ENCODE data around the gene RGS3.

RGS3 gene

DNA sequence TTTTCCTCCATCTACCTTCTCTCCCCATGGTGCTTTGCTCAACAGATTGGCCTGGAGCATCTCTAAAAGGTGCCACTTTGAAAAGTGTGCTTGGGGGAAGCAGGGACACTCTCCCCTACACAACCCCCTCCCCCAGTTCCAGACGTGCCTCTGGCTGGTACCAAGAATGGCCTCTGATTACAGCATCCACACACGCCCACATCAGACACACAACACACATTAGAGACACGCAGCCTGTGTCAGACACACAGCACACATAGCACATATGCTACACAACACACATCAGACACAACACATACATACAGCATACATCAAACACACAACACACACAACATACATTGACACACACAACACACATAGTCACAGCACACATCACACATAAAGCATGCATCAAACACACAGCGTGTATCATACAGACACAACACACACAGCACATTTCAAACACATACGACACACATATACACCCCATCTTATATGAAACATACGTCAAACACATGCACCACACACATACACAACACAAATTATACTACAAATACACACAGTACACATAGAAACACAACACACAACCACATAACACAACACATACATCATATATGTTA is 150.4 kb downstream of the RGS3 start:
- no peaks in the 10 kb centered on the region for H3K36me3 Mint-ChIP-seq
- peaks cover 32% of the 10 kb centered on the region for H3K4me1 Mint-ChIP-seq
- no peaks in the 10 kb centered on the region for H3K9me3 Mint-ChIP-seq
- H3K27ac Mint-ChIP-seq, result no peak overlapping the region
- ATAC-seq (no peak), DNase-seq (ENCODE audit: low spot score in 2 of 2) (no peak)
- H3K4me3 Mint-ChIP-seq, result no peak overlapping the region

DNA sequence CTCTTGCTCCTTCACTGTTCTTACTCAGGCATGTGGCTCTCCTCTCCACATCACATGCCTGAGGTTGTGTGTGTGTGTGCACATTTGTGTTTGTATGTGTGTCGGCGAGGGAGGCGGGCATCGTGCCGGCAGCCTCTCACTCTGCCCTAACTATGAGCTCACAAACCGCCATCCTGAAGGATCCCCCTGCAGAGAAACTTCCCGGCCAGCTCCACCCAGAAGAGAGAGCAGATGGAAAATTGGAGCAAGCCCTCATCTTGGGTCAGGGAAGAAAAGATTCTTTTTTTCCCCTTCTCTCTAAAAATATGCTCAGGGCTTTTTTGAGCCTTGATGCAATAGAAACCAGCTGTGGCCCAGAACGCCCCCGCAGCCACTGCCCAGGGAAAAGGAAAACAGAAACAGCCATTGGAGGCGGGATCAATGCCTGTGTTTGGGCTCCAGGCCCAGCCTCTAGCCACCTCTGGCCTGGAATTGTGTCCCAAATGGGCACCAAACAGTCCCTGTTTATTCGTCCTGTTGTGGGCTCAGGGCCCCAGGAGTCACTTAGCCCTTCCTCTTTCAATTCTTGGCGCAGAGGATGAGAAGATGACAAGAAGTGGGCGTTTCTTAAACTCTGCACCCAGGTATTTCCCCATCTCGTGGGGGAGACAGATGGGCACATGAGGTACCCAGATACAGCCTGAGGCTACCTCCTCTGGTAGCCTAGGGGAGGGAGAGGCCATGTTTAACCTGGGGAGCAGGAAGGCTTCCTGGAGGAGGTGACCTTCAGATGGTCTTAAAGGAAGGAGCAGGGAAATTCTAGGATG is 151.5 kb downstream of the RGS3 start:
- H3K36me3 Mint-ChIP-seq, result no peaks in the 10 kb centered on the region
- H3K4me1 Mint-ChIP-seq, result peaks cover 43% of the 10 kb centered on the region
- peak; percentile 36 for ATAC-seq
- H3K9me3 Mint-ChIP-seq, result no peaks in the 10 kb centered on the region
- H3K27ac Mint-ChIP-seq, result peak overlapping the region; percentile 83
- DNase-seq (ENCODE audit: low spot score in 2 of 2), result no peak
- peak overlapping the region; percentile 35 for H3K4me3 Mint-ChIP-seq

DNA sequence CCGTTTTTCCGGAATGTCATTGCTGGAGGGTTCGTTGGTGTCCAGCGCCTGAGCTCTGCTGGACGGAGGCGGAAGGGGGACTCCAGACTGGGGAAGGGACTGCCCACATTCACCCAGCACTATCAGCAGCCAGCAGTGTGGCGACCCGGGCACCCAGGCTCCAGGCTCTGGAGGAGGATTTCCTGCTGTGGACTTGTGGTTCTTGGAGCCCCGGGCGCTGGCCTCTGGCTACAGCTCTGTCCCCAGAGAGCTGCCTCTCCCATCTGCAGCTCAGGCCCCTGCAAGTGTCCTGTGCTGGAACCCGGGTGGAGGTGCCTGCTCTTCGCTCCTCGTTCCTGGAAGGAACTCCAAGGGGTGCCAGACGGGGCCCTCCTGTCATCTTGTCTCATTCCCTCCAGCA is 152.6 kb downstream of the RGS3 start:
- no peak for ATAC-seq
- H3K4me1 Mint-ChIP-seq, result peaks cover 54% of the 10 kb centered on the region

DNA sequence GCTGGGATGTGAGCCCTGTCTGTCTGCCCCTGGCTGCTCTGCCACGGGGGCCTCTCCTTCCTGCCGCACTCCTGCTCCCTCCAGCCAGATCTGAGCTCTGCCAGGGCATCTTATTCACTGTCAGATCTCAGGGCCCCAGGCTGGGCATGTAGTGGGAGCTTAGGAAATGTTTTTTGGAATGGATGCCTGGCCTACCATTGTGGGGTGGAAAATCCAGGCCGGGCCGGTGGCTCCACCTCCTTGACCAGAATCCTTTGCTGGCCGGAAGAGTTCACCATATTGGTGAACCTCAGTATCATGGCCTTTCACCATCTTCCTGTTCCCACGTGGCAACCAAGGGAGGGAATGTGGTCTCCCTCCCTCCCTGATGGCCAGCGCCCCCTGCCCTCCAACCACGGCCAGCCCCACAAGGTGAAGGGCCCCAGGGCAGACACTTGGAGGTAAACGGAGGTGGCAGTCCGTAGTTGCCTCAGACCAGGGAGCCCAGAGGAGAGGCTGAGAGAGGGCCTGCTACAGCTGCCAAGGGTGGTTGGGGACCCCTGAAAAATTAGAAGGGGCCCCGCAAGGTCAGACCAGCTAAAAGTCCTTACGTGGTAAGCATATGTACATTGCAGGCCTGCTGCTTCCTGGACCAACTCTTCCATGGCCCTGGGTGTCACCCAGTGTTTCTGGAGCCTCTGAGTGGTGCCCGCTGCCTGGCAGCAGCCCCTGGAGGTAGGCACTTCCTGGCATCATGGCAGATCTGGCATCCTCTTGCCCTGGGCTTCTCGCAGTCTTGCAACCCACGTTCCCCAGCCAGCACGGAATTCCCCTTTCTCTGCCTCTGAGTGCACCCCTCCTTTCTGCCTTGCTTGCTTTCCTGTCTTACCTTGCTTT is 153.3 kb downstream of the RGS3 start:
- no peak for ATAC-seq
- Mint-ChIP-seq H3K36me3 (no peaks in the 10 kb centered on the region), H3K27ac (no peak overlapping the region), H3K9me3 (no peaks in the 10 kb centered on the region), H3K4me3 (no peak overlapping the region), H3K4me1 (peaks cover 61% of the 10 kb centered on the region)
- no peak for DNase-seq (ENCODE audit: low spot score in 2 of 2)

More for the DNA sequence above, 152.6 kb downstream of the RGS3 start:
- DNase-seq (ENCODE audit: low spot score in 2 of 2), result no peak
- Mint-ChIP-seq H3K9me3 (no peaks in the 10 kb centered on the region), H3K36me3 (no peaks in the 10 kb centered on the region), H3K27ac (peak overlapping the region; percentile 83), H3K4me3 (no peak overlapping the region)

DNA sequence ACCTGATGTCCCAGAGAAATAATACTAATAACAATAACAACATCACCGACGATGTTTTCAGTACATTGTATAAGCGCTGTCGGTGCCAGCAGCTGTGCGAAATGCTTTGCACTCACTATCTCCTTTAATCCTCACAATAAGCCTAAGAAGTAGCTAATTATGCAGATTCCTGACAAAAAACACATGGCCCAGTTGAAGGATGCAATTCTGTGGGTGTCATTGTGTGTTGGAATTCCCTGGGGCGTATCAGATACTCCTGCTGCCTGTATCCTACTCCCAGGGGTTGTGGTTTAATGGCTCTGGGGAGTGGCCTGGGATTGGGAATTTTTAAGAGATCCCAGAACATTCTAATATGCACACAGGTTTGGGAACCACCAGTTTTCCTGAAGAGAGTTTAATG is 154.0 kb downstream of the RGS3 start:
- Mint-ChIP-seq H3K4me3 (no peak overlapping the region), H3K9me3 (no peaks in the 10 kb centered on the region), H3K4me1 (peaks cover 67% of the 10 kb centered on the region), H3K27ac (no peak overlapping the region), H3K36me3 (no peaks in the 10 kb centered on the region)
- ATAC-seq (no peak), DNase-seq (ENCODE audit: low spot score in 2 of 2) (no peak)

DNA sequence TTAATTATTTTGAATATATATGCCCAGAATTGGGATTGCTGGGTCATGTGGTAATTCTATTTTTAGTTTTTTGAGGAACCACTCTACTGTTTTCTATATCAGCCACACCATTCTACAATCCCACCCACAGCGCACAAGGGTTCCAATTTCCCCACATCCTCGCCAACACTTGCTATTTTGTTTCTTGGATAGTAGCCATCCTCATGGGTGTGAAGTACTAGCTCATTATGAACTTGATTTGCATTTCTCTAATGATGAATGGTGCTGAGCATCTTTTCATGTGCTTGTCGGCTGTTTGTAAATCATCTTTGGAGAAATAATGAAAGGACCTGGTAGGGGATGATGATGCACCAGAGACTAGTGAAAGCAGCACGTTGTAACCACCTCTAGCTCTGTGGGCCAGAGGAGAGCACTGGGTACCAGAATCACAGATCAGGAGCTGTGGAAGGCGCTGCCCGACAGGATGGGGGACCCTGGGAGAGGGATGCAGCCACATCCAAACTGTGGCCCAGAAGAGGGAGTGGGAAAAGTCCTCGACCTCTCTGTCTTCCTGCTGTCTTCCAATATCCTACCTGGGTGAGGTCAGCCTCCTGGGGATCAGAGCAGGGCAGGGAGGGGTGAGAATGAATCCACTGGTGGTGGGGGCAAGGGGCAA is 155.4 kb downstream of the RGS3 start:
- H3K27ac Mint-ChIP-seq, result peak overlapping the region; percentile 36
- H3K4me3 Mint-ChIP-seq, result no peak overlapping the region
- H3K4me1 Mint-ChIP-seq, result peaks cover 74% of the 10 kb centered on the region
- no peaks in the 10 kb centered on the region for H3K36me3 Mint-ChIP-seq
- no peak for ATAC-seq
- no peak for DNase-seq (ENCODE audit: low spot score in 2 of 2)
- H3K9me3 Mint-ChIP-seq, result no peaks in the 10 kb centered on the region

DNA sequence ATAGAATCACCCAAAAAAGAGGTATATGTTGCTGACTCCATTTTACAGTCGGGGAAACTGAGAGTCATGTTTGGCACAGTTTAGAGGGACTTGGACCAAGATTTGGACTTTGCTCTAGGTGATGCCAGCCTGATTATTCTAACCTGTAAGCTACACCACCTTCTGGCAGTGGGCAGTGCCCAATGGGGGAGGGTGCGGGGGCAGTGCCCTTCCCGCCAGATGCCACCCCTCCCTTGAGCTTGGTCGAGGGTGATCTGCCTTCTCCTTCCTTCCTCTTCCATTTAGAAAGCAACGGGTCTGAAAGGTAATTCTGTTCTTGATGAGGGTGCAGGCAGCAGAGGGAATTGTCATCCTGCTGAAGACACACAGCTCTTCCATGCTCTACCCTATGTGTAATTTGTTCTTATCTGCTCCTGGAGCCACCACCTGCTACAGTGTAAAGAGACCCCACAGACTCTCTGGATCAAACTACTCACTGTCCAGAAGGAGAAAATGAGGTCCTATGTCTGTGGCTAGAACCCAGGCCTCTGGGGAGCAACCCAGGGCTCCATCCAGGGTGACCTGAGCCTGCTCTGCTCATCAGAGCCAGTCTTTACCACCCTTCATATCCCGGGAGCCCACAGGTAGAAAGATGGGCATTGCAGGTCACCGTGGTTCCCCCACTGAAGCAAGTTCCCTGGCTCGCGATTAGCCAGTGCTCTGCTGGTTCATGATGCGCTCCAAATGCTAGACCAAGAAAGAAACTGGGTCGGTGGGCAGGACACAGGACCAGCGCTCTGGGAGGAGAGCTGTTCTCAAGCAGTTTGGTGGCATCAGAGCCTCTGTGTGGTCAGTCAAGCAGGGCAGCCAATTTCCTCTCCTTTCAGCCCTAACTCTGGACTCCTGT is 156.2 kb downstream of the RGS3 start:
- Mint-ChIP-seq H3K4me3 (no peak overlapping the region), H3K9me3 (no peaks in the 10 kb centered on the region), H3K4me1 (peaks cover 67% of the 10 kb centered on the region), H3K36me3 (no peaks in the 10 kb centered on the region), H3K27ac (peak overlapping the region; percentile 36)
- DNase-seq (ENCODE audit: low spot score in 2 of 2) (no peak), ATAC-seq (no peak)

DNA sequence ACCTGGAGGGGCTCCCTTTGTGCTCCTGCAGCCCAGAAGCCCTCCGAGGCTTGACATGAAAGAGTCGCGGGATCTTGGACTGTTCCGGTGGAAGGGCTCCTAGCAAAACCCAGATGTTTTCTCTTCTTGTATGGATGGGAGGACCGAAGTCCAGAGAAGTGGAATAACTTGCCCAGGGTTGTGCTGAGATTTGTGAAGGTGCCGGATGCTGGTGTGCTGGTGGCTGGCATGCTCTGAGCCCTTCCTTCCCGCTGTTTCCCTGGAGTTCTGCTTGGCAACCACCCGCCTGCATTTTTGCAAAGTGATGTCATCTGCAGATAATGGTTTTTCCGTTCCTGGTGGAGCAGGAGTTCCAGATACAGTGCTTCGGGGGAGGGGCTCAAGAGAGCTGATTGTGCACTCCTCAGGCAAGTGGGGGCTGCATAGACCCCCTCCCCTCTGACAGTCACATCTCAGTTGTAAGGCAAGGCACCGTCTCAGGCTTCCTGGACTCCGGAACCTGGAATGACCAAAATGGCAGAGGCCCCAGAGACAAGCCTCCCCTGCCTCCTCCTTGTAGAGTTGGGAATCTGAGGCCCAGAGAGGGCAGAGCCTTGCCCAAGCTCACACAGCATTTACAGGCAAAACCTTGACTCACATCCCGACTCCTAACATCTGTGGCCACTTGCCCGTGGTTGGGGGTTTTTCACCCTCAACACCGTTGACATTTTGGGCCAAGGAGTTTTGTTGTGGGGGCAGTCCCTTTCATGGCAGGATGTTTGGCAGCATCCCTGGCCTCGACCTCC is 157.0 kb downstream of the RGS3 start:
- Mint-ChIP-seq H3K4me1 (peaks cover 58% of the 10 kb centered on the region), H3K9me3 (no peaks in the 10 kb centered on the region), H3K27ac (no peak overlapping the region), H3K36me3 (no peaks in the 10 kb centered on the region), H3K4me3 (no peak overlapping the region)
- no peak for ATAC-seq
- no peak for DNase-seq (ENCODE audit: low spot score in 2 of 2)

DNA sequence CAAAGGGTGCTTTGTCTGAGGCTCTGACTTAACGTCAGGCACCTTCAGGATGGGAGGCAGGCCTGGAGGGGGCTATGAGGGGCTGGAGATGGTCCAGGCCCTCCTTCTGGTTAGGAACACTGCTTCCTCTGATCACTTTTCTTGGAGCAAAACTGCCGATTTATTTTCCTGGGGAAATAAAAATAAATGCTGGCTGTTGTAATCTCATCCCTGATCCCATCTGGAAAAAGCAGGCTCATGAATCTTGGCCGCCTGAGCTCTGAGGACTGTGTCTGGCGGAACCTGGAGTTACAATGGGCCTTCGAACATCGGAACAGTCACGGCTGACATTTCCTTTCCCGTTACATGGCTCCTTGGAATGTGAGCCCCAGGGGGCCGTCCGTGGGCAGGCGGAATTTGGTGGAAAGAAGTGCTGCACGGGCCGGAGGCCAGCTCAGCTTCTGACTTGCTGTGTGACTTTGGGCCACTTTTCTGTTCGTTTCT is 157.8 kb downstream of the RGS3 start:
- Mint-ChIP-seq H3K27ac (peak overlapping the region; percentile 90), H3K4me1 (peaks cover 54% of the 10 kb centered on the region), H3K4me3 (no peak overlapping the region), H3K36me3 (no peaks in the 10 kb centered on the region), H3K9me3 (no peaks in the 10 kb centered on the region)
- ATAC-seq (no peak), DNase-seq (ENCODE audit: low spot score in 2 of 2) (no peak)

DNA sequence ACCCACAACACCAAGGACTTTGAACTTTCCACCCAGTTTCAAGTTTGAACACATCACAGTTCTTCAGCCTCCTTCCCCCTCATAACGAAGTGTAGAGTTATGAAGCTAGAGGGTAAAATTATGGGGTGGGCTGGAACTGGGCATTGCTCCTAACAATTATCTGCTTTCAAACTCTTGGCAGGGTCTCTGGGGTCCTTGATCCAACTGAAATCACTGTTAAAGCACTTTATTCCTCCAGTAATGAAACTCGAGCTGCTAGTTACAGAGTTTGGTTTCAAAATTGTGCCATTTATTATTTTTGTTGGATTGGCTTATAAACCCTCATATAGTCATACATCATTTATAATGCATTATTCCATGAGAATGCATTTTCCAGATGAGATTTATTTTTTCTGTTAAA is 158.5 kb downstream of the RGS3 start:
- no peaks in the 10 kb centered on the region for H3K9me3 Mint-ChIP-seq
- peaks cover 54% of the 10 kb centered on the region for H3K4me1 Mint-ChIP-seq
- no peak for ATAC-seq
- H3K27ac Mint-ChIP-seq, result peak overlapping the region; percentile 90
- H3K4me3 Mint-ChIP-seq, result no peak overlapping the region
- no peak for DNase-seq (ENCODE audit: low spot score in 2 of 2)
- no peaks in the 10 kb centered on the region for H3K36me3 Mint-ChIP-seq

DNA sequence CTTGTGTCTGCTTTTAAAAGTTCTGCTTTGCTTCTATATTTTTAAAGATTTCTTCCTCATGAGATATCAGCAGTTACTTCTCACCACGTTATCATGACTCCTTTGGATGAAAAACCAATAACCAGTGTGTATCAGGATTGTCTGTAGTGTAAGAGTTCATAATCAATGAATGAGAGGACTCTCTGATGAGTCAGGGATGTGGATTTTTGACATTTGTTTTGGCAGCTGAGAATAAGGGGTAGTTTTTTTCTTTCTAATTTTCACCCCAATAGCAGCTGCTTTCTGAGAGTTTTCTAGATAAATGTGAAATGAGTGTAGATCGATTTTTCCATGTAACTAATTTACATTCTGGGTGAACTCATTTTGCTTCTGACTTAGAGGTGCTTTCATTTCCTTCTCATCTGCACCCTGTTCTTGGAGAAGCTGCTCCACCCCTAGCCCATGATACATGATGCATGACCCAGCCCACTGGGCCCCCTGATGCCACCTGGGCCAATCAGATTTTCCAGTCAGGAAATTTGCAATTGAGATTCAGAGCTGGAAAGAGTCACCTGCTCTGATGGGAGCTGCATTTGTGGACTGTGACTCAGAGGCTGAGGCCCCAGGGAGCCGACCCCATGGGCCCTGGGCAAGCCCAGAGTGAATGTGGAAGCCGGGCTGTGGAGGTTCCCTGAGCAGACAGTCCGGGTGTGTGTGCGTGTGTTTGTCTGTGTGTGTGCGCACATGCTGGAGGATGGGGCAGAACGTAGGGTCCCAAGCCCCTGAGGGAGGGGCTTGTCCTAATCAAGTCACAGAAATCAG is 159.3 kb downstream of the RGS3 start:
- ATAC-seq (peak; percentile 94), DNase-seq (ENCODE audit: low spot score in 2 of 2) (peak in 1 of 2 donors; percentile 72)
- peak overlapping the region; percentile 53 for H3K4me3 Mint-ChIP-seq
- H3K36me3 Mint-ChIP-seq, result no peaks in the 10 kb centered on the region
- H3K9me3 Mint-ChIP-seq, result no peaks in the 10 kb centered on the region
- peak overlapping the region; percentile 90 for H3K27ac Mint-ChIP-seq
- H3K4me1 Mint-ChIP-seq, result peaks cover 48% of the 10 kb centered on the region

DNA sequence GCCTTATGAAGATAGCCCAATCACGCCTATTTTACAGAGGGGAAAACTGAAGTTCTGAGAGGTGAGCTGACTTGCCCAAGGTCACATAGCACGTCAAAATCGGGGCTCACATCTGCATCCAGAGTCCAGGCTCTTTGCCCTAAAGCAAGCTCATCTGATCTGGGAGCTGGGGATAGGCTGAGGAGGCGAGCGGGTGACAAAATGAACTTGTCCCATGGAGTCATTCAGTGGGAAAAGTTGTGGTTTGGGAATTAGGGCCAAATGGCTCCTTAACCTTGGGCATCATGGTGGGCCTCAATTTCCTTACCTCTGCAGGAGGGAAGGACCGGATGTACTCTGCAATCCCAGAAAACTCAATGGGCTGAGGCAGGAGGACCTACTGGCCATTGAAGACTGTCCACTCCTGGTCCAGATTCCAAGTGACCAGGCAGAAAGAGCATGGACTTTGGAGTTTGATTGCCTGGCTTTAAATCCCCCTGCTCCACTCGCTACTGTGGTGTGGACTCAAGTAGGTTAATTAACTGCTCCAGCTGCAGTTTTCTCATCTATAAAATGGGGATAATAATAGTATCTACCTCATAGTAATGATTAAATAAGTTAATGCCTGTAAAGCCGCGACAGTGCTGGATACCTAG is 160.4 kb downstream of the RGS3 start:
- peaks cover 46% of the 10 kb centered on the region for H3K4me1 Mint-ChIP-seq
- H3K27ac Mint-ChIP-seq, result peak overlapping the region; percentile 90
- DNase-seq (ENCODE audit: low spot score in 2 of 2), result no peak
- H3K4me3 Mint-ChIP-seq, result no peak overlapping the region
- no peaks in the 10 kb centered on the region for H3K9me3 Mint-ChIP-seq
- ATAC-seq, result no peak
- no peaks in the 10 kb centered on the region for H3K36me3 Mint-ChIP-seq

DNA sequence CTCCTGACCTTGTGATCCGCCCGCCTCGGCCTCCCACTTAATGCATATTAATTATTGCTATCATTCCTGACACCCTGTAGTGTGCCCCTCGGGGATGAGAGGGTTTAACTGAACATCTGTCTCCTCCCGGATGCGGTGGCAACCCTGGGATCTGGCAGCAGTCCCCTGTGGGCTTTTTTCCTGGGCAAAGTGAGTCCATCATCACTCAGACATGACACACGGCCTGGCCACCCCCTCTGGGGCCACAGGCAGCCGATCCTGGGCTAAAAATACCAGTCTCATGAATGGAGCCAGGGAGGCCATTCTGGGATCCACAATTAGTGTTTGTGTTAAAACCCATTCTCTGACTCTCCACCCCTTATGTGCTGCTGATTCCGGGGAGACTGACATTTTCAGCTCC is 161.2 kb downstream of the RGS3 start:
- Mint-ChIP-seq H3K27ac (no peak overlapping the region), H3K9me3 (no peaks in the 10 kb centered on the region), H3K36me3 (no peaks in the 10 kb centered on the region), H3K4me3 (no peak overlapping the region), H3K4me1 (peaks cover 38% of the 10 kb centered on the region)
- ATAC-seq (no peak), DNase-seq (ENCODE audit: low spot score in 2 of 2) (no peak)
